Panc1 (cell line): ENCODE measurements around the gene SCCPDH.

Experiments
- POLR2AphosphoS5 ChIP-seq: IDR thresholded peaks from 2 replicates; pipeline ENCODE4 v1.6.1; 2012; ENCODE audit warnings: mild to moderate bottlenecking, low read depth, low read length, moderate library complexity
- SIN3A ChIP-seq: IDR thresholded peaks from 2 replicates; pipeline ENCODE4 v1.6.1; 2012; ENCODE audit warnings: low read depth, mild to moderate bottlenecking, low read length, moderate library complexity, borderline replicate concordance; ENCODE audit not compliant: insufficient read depth
- TCF7L2 ChIP-seq: IDR thresholded peaks from 2 replicates; pipeline ENCODE4 v1.6.1; 2011; ENCODE audit warnings: mild to moderate bottlenecking, low read depth, low read length, inconsistent platforms
- TF ChIP-seq, protein P1 (sequence below): fragments of 450-650 bp; IDR thresholded peaks from 2 replicates; pipeline ENCODE4 v1.5.1; 2017; ENCODE audit warnings: mild to moderate bottlenecking
- TF ChIP-seq, protein P2 (sequence below), 2 experiments: IDR thresholded peaks; 2 replicates each; pipeline ENCODE4 v1.6.1; 2011 to 2012; ENCODE audit warnings: low read depth in 2 of 2, control low read depth in 1 of 2, low read length in 1 of 2, mild to moderate bottlenecking in 1 of 2, moderate library complexity in 1 of 2; ENCODE audit not compliant: insufficient read depth in 1 of 2

DNA sequence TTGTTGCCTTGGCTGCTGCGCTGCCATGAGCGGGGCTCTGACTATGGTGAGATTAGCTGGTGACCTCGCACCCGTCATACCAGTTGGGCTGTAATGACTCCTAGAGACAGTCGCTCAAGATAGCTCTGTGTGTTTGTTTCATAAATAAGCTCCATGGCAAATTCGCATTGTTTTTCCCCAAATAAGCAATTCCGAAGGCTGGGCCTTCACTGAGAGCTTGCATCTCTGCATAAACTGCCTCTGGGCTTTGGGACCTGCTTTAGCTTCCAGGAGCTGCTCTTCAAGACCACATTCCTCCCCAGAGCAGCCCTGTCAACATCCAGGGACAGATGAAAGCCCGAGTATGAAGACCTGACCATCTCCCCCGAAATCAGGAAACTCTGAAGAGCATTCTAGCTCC, 40.7 kb upstream of the SCCPDH start:
- TF ChIP-seq, protein P1, sequence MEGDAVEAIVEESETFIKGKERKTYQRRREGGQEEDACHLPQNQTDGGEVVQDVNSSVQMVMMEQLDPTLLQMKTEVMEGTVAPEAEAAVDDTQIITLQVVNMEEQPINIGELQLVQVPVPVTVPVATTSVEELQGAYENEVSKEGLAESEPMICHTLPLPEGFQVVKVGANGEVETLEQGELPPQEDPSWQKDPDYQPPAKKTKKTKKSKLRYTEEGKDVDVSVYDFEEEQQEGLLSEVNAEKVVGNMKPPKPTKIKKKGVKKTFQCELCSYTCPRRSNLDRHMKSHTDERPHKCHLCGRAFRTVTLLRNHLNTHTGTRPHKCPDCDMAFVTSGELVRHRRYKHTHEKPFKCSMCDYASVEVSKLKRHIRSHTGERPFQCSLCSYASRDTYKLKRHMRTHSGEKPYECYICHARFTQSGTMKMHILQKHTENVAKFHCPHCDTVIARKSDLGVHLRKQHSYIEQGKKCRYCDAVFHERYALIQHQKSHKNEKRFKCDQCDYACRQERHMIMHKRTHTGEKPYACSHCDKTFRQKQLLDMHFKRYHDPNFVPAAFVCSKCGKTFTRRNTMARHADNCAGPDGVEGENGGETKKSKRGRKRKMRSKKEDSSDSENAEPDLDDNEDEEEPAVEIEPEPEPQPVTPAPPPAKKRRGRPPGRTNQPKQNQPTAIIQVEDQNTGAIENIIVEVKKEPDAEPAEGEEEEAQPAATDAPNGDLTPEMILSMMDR, result no peak
- TF ChIP-seq, protein P2, sequence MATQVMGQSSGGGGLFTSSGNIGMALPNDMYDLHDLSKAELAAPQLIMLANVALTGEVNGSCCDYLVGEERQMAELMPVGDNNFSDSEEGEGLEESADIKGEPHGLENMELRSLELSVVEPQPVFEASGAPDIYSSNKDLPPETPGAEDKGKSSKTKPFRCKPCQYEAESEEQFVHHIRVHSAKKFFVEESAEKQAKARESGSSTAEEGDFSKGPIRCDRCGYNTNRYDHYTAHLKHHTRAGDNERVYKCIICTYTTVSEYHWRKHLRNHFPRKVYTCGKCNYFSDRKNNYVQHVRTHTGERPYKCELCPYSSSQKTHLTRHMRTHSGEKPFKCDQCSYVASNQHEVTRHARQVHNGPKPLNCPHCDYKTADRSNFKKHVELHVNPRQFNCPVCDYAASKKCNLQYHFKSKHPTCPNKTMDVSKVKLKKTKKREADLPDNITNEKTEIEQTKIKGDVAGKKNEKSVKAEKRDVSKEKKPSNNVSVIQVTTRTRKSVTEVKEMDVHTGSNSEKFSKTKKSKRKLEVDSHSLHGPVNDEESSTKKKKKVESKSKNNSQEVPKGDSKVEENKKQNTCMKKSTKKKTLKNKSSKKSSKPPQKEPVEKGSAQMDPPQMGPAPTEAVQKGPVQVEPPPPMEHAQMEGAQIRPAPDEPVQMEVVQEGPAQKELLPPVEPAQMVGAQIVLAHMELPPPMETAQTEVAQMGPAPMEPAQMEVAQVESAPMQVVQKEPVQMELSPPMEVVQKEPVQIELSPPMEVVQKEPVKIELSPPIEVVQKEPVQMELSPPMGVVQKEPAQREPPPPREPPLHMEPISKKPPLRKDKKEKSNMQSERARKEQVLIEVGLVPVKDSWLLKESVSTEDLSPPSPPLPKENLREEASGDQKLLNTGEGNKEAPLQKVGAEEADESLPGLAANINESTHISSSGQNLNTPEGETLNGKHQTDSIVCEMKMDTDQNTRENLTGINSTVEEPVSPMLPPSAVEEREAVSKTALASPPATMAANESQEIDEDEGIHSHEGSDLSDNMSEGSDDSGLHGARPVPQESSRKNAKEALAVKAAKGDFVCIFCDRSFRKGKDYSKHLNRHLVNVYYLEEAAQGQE (IDR thresholded peaks at IDR 0.05; ENCODE audit: insufficient read depth in 1 of 2, low read depth in 2 of 2, low read length in 1 of 2), result no peak
- TF ChIP-seq POLR2AphosphoS5 (no peak), SIN3A (no peak), TCF7L2 (no peak)
